GM15510 (cell line): ENCODE results near the gene F5.

Experiments
- POLR2A ChIP-seq: IDR thresholded peaks from 3 replicates; pipeline ENCODE4 v1.6.1; 2011; ENCODE audit warnings: borderline replicate concordance; ENCODE audit not compliant: insufficient read length; ENCODE audit errors: extremely low read depth

The F5 gene

GRCh38 chr1:169508432-169509338, 77.6 kb downstream of the F5 start:
- TF ChIP-seq POLR2A: no peak

- TF ChIP-seq POLR2A: no peak
Observed at GRCh38 chr1:169507413-169507812, 78.9 kb downstream of the F5 start.

DNA sequence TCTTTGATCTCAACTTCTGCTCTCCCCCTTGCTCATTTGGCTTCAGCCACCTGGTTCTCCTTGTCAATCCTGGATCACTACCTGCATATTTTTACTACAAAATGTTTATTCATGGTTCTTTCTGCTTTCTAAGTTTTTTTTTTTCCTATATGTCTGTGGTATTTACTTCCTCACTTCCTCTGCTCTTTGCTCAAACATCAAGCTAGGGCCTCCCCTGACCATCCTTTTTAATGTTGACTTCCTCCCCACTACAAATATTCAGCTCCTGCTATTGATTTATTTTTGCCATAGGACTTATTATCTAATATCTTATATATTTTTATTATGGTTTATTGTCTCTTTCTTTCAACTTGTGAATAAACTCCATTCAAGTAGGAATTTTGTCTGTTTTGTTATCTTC, 86.5 kb downstream of the F5 start:
- TF ChIP-seq POLR2A: no peak

GRCh38 chr1:169497317-169497716, 89.0 kb downstream of the F5 start:
- no peak for TF ChIP-seq POLR2A

- no peak for TF ChIP-seq POLR2A
Observed at GRCh38 chr1:169495916-169496315, 90.4 kb downstream of the F5 start.

- TF ChIP-seq POLR2A: no peak
Observed at GRCh38 chr1:169495046-169495775, 91.1 kb downstream of the F5 start.

DNA sequence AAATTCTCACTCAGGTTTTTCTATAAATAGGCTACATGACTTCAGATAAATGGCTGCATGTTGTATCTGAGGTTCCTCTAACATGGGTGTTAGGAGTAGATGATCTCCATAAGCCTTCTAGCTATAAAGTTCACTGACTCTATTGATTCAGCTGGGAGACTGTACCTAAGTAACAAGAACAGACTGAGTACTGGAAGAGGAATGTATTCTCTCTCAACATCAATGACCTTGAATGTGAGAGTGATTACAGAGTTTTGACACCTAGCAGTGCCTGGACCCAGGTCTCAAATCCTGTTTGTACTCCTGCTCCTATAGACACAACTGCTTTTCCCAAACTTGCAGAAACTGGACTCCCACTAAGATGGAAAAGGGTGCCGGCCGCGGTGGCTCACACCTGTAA, 91.9 kb downstream of the F5 start:
- no peak for TF ChIP-seq POLR2A

DNA sequence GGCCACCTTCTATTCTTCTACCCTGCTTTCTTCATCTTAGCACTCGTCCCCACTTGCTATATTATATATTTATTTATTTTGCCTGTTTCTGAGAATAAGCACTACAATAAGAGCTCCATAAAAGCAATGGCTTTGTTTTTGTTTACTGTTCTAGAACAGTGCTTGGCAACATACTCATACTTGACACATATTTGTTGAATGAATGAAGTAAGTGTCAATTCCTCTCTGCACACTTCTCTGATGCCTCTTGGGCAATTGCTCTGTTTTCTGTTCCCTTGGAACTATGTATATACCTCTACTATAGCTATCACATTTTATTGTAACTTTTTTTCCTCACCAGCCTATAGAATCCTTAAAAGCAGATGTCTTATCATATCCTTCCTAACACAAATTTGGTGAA, 93.0 kb downstream of the F5 start:
- no peak for TF ChIP-seq POLR2A

GRCh38 chr1:169491845-169492281, 94.4 kb downstream of the F5 start:
- no peak for TF ChIP-seq POLR2A

DNA sequence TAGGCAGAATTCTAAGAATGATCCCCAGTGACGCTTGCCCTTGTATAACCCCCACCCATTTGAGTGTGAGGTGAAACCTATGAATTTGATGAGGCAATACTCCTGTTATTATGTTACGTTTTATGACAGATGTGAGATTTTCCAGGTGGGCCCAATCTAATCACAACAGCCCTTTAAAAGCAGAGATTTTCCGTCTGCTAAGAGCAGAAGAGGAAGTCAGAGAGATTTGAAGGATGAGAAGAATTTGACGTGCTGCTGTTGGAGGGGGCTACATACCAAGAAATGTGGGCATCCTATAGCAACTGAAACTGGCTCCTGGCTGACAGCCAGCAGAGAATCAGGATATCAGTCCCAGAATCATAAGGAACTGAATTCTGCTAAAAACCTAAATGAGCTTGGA, 98.1 kb downstream of the F5 start:
- TF ChIP-seq POLR2A: no peak

GRCh38 chr1:169487561-169487960, 98.7 kb downstream of the F5 start:
- TF ChIP-seq POLR2A: no peak

- TF ChIP-seq POLR2A: no peak
Observed at GRCh38 chr1:169487133-169487532, 99.1 kb downstream of the F5 start.

GRCh38 chr1:169486281-169487051, 99.8 kb downstream of the F5 start:
- no peak for TF ChIP-seq POLR2A

- peak; percentile 83 for TF ChIP-seq POLR2A
Observed at GRCh38 chr1:169485431-169486280, 100.6 kb downstream of the F5 start, which contains the start of gene SLC19A2. Gene SLC19A2 (minus strand): TSS chr1:169485944. CDS start chr1:169485766, 178 bp downstream.

GRCh38 chr1:169484683-169485430, 101.4 kb downstream of the F5 start:
- TF ChIP-seq POLR2A: no peak
